ENCODE results near the gene PHYH. TPM values are rescaled to one million over a fixed set of nuclear protein-coding genes. Genes with fewer than 3 reads are reported as not detected.
"Not testable (repeated sequence)": the region's sequence is repeated elsewhere in the genome, so short reads cannot be mapped to it uniquely, and the experiment has no call there.

Gene PHYH
- polyA plus RNA-seq (ENCODE audit: insufficient read length) = 41.3 TPM

- peak; percentile 74 for DNase-seq (ENCODE audit: low read depth)
Observed at GRCh38 chr10:13299437-13300287, at the start of gene PHYH. PHYH (minus strand) TSS chr10:13300064; CDS start chr10:13300042, 22 bp downstream.

DNA sequence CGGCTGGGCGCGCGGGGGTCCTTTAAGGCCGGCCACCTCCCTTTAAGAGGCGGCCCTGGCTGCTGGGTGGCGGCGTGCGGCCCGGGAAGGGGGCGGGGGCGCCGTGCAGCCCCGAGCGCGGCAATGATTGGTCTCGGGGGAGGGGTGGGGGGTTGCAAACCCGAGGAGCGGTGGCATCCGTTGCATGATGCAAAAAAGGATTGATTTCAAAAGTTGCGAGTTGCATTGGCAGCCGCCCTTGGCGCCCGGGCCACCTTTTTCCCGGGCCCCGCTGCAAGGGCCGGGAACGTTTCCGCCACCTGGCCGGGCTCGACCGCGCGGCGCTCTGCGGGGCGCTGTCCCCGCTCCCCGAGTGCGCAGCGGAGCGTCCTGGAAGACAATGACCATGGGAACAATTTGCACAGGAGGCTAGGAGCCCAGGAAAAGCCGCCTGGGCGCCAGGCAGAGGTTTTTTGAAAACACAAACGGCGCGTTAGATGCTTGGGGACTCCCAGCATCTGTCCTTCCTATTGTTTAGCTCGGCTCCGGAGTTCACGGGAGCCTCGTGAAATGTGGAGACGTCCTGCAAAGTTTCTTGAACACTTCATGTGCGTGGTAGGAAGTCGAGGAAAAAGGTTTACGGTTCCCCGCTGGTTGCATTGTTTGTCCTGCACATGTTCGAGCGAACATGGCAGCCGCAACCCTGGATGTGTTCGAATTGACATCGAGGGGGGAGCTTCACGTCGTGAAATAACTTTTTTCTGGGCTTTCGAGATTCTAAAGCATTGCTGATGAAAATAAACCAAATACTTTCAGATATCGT lies 48.6 kb upstream of the PHYH start, which contains the start of gene SEPHS1:
SEPHS1 (minus strand) TSS at position 78 of the 802 bp plus-strand sequence. CDS start 3,343 bp downstream, outside the sequence.
- no peak for DNase-seq (ENCODE audit: low read depth)

- no peak for DNase-seq (ENCODE audit: low read depth)
Observed at GRCh38 chr10:13347500-13348156, 47.8 kb upstream of the PHYH start.

DNA sequence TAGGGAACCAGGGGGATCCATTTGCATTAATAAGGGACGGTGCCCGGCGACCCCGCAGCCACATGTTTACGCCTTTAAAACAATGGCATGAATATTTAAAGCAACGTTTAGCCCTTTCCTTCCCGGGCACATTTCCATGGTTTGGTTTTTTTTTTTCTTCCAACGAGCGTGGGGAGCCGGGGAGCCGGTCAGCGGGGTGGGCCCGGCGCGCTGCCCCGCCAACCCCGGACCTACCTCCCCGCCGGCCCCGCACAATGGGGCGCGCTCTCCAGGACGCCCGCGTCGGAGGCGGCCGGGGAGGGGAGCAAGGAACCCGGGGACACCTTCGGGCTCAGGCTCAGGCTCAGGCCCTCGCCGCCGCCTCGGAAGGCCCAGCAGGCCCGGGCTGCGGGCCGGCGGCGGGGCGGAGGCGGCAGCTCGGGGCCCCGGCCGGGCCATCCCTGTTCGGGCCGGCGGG lies 47.2 kb upstream of the PHYH start:
- DNase-seq (ENCODE audit: low read depth) = no peak

GRCh38 chr10:13346283-13347042 lies 46.6 kb upstream of the PHYH start:
- DNase-seq (ENCODE audit: low read depth) = no peak

GRCh38 chr10:13340626-13341376 lies 40.9 kb upstream of the PHYH start:
- DNase-seq (ENCODE audit: low read depth) = no peak

DNA sequence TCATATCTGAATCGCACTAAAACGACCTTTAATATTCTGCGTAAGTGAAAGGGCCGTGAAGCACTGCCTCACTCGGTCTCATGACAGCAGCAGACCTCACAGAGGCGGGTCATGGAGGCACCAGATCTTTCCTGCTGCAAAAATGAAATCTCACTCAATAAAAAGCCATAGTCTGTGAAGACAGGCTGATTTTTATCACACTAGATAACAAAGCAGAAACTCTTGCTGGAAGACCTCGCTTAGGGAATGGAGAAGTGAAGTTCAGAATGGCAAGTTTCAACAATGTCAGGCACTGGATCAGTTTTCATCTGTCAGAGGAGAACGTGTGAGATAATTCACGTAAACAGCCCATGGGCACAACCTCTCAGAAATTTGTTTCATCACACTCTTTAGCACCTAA lies 40.2 kb upstream of the PHYH start:
- no peak for DNase-seq (ENCODE audit: low read depth)

DNA sequence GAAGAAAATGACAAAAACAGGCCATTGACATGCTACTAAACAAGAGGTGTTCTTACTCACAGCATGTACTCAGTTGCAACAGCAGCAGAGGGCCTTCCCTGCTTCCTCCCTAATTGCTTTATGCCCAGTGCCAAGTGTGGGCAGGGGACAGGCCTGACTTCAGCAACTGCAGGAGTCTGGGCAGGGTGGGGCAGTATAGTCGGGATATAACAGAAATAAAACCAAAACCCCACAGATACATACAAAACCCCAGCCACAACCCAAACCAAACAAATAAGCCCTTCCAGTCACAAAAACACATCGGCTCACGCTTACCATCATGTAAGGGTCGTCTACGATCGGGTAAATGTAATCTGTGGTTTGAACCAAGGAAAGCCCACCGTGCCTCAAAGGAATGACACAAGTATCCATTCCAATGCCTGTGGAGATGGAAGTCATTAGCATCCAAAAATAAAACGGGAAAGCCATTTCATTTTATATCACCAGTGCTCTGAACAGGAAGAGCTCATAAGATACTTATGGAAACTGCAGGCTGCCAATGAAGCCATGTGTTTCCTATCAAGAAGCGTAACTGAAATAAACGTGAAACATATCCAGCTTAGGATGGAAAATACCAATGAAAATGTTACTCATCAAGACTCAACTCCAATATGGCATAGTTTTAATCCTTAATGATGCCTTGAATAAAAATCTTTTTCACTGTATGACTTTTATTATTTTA lies 38.7 kb upstream of the PHYH start:
- peak; percentile 91 for DNase-seq (ENCODE audit: low read depth)

DNA sequence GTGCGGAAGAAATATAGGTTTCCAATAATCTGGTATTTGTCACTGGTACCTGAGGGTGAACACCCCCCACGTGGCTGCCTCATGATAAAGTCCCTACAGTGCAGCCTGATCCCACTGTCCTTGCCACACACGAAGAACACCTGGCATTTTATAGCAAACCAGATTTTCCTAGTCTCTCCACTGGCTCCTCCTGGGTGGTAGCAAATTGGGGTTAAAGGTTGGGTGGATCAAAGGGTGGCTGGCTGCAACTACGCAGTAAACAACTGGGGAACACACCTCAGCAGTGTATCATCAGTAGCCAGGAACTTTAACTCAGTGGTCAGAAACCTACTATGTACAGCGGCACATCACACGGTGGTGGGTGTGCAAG lies 37.9 kb upstream of the PHYH start:
- DNase-seq (ENCODE audit: low read depth) = no peak

DNA sequence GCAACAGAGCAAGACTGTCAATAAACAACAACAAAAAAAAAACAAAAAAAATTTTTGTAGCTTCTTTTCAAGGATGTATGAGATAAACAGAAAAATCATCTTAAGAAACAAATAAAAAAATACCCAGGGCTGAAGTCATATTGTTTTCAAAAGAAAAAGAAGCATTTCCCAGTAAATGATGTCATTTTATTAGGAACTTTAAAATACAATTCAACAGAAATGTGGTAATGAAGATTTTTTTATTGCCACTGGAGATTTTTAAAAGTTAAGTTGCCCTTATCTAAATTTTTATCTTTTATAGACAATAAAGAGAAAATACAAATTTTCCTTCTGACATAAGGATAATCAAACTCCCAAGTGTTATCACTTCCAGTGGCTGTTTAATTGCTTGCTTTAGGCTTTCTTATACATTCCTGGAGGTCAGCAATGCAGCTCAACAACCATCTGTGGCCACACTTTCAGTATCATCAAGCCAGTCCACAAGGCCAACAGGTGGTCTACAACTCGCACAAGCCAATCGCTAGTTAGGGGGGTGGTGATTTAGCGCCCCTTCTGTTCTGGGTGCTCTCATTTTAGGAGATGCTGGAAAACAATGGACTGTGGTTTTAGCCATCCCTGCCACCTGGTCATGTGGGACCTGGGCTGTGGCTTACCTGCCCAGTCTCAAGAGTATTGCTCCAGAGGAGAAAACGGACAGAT lies 37.4 kb upstream of the PHYH start:
- DNase-seq (ENCODE audit: low read depth) = no peak

DNA sequence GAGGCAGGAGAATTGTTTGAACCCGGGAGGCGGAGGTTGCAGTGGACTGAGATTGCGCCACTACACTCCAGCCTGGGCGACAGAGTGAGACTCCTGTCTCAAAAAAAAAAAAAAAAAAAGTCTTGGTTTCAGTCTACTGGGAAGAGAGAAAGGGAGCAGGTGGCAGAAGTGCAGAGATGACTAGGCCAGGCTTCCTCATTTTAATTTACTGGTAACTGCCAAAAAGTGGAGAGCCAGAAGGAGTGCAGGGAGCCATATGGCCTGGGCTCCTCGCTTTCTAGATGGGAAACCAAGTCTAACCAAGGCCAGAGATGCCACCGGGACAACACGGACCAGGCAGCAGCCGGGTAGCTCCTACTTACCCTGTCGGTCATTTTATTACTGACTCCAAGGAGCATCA lies 36.0 kb upstream of the PHYH start:
- DNase-seq (ENCODE audit: low read depth) = no peak

DNA sequence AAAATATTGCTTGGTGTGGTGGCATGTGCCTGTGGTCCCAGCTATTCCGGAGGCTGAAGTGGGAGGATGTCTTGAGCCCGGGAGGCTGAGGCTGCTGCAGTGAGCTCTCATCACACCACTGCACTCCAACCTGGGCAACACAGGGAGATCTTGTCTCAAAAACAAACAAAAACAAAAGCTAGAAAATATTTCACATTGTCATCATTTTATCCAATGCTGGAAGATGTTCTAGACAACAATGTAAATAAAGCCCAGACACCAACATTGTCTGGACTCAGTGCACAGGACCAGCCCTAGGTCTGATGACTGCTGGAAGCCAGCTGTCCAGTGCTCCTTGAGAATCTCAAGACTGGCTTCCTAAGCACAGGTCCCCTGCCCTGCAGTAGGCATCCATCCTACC lies 34.7 kb upstream of the PHYH start:
- no peak for DNase-seq (ENCODE audit: low read depth)

GRCh38 chr10:13331646-13332045 lies 31.8 kb upstream of the PHYH start:
- DNase-seq (ENCODE audit: low read depth) = no peak

GRCh38 chr10:13330980-13331379 lies 31.1 kb upstream of the PHYH start:
- DNase-seq (ENCODE audit: low read depth) = not testable (repeated sequence)

DNA sequence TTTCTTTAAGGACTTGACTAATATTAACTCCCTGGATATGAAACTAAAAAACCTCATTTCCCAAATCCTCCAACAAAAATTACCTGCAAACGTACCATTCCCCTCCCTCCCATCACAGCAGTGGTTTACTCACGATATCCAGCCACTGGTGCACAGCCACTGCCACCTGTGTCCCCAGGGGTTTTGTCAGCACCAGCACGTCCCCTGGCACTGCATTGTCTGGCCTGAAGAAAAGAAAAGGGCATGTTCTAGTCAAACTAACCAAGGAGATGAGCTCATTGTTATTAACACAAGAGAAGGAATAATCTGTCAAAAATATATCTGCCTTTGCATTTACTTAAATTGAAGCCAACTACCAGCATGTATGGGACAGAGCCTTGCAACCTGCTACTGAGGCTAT lies 29.7 kb upstream of the PHYH start:
- no peak for DNase-seq (ENCODE audit: low read depth)

DNA sequence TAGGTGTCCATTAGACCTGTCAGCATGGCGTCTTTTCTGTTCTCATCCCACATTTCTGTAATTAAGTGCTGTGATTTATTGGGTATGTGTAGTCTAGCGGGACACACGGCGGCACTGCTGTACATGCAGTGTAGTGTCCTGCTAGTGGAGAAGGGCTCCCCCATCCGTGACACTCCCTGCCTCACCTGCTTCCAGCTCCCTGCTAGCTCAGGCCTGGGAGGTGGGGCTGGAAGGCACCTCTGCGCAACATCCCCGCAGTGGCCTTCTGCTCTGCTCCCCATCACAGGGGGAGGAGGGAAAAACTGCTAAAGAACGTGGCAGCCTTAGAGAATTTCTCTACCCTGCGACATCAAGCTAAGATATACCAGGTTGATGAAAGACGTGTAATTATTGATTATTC lies 28.7 kb upstream of the PHYH start:
- DNase-seq (ENCODE audit: low read depth) = no peak

DNA sequence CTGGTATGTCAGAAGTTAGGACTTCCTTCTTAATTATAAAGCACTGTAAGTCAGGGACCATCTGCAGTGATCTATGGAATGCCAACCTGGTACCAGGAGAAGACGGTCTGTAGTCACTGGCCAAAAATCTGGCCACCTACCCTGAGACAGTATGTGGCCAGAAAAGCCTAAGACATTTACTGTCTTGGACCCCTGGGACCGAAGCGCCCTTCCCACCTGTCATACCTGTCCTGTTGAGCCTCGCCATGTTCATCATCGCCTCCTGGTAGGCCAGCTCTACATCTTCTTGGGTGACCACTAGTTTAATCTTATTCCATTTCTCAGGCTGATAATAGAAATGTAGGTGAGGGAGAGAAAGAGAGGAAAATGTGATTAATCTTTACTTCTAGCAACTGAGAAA lies 28.3 kb upstream of the PHYH start:
- DNase-seq (ENCODE audit: low read depth) = no peak

GRCh38 chr10:13327534-13327933 lies 27.7 kb upstream of the PHYH start:
- DNase-seq (ENCODE audit: low read depth) = peak; percentile 45

DNA sequence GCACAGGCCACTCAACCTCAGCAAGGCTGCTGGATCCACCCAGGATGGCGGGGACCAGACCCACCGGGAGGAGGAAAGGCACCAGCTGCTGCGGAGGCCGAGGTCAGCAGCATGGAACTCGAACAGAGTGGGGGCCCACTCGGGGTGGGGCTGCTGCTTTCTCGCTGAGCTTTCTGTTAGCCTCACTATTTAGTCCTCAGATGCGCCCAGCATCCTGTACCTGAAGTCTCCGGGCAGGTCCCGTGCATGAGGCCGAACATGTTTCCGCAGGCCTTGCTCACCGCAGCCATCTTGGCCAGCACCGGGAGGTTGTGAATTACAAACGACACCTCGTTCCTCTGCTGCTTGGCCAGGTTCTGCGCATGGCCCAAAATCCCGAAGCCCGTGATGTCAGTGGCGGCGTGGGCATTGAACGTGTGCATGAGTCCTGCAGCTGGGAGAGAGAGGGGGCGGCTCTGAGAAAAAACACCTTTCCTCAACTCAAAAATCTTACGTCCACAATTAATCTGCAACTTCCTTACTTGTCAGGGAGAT lies 22.8 kb upstream of the PHYH start:
- DNase-seq (ENCODE audit: low read depth) = no peak
